OCI-LY1 (cell line): Measurements from ENCODE around the gene XPR1.

Experiments used
- EZH2 ChIP-seq: fragments of 200-600 bp; sonication (generic), shearing (Covaris generic); IDR thresholded peaks from 2 replicates; pipeline ENCODE4 v1.8.0; 2017; ENCODE audit warnings: borderline replicate concordance, mixed run types, mild to moderate bottlenecking, antibody characterized with exemption, low read length, moderate library complexity, mixed read lengths
- TF ChIP-seq, protein P1 (sequence below): fragments of 200-600 bp; sonication (generic), shearing (Covaris generic); IDR thresholded peaks from 2 replicates; pipeline ENCODE4 v1.5.1; 2017; ENCODE audit warnings: mild to moderate bottlenecking, antibody characterized with exemption, low read length, moderate library complexity, mixed read lengths

- TF ChIP-seq, protein P1, sequence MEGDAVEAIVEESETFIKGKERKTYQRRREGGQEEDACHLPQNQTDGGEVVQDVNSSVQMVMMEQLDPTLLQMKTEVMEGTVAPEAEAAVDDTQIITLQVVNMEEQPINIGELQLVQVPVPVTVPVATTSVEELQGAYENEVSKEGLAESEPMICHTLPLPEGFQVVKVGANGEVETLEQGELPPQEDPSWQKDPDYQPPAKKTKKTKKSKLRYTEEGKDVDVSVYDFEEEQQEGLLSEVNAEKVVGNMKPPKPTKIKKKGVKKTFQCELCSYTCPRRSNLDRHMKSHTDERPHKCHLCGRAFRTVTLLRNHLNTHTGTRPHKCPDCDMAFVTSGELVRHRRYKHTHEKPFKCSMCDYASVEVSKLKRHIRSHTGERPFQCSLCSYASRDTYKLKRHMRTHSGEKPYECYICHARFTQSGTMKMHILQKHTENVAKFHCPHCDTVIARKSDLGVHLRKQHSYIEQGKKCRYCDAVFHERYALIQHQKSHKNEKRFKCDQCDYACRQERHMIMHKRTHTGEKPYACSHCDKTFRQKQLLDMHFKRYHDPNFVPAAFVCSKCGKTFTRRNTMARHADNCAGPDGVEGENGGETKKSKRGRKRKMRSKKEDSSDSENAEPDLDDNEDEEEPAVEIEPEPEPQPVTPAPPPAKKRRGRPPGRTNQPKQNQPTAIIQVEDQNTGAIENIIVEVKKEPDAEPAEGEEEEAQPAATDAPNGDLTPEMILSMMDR = no peak
- no peak for TF ChIP-seq EZH2
These were observed 63.5 kb downstream of the XPR1 start for GRCh38 chr1:180695282-180695681.
